Retinal pigment epithelial cell (primary cell): ENCODE data around the gene RUNX1.
A peak's percentile ranks its signal among the peaks of the same experiment; 100 is the strongest.

Experiments
- DNase-seq: peaks from one replicate; pipeline ENCODE4 v3.0.0-alpha.2; 2010; ENCODE audit warnings: low read depth
- H3K4me3 ChIP-seq: 2 replicates; pipeline ENCODE4 v1.5.1; 2011; ENCODE audit warnings: mild to moderate bottlenecking, low read length, control low read depth, moderate library complexity
- TF ChIP-seq, protein P1 (sequence below): conservative IDR thresholded peaks from 2 replicates; pipeline ENCODE4 v1.5.1; 2011; ENCODE audit warnings: low read depth, low read length, control low read depth, inconsistent platforms

Gene RUNX1

DNA sequence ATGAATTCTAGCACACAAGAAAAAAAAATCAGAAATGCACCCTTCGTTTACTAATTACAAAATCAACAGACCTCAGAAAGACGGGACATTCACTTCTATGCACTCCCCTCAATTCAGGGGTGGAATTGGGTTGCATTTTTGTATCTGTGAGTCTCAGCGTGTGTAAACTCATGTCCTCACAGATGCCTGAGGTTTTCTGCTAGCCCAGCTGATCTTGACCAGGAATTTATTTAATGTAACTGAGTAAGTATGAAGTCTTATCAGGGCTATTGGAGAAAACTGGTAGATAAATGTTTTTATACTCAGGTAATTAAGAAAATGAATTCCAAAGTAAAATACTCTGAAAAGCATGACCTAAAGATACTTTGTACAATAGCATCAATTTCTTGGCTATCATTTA, 167.7 kb downstream of the RUNX1 start:
- H3K4me3 ChIP-seq, result peak overlapping the region; percentile 19
- TF ChIP-seq, protein P1, sequence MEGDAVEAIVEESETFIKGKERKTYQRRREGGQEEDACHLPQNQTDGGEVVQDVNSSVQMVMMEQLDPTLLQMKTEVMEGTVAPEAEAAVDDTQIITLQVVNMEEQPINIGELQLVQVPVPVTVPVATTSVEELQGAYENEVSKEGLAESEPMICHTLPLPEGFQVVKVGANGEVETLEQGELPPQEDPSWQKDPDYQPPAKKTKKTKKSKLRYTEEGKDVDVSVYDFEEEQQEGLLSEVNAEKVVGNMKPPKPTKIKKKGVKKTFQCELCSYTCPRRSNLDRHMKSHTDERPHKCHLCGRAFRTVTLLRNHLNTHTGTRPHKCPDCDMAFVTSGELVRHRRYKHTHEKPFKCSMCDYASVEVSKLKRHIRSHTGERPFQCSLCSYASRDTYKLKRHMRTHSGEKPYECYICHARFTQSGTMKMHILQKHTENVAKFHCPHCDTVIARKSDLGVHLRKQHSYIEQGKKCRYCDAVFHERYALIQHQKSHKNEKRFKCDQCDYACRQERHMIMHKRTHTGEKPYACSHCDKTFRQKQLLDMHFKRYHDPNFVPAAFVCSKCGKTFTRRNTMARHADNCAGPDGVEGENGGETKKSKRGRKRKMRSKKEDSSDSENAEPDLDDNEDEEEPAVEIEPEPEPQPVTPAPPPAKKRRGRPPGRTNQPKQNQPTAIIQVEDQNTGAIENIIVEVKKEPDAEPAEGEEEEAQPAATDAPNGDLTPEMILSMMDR, result no peak
- no peak for DNase-seq

DNA sequence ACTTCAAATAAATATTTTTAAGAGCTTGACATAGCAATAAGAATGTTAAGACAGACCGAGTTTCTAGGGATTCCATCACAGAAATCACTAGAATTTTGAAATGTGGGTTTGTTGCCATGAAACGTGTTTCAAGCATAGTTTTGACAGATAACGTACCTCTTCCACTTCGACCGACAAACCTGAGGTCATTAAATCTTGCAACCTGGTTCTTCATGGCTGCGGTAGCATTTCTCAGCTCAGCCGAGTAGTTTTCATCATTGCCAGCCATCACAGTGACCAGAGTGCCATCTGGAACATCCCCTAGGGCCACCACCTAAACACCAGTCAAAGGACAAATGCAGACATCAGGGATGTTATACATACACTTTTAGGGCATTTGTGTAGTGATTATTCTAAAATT, 168.7 kb downstream of the RUNX1 start:
- DNase-seq, result no peak
- no peak overlapping the region for H3K4me3 ChIP-seq
- TF ChIP-seq, protein P1, result no peak

DNA sequence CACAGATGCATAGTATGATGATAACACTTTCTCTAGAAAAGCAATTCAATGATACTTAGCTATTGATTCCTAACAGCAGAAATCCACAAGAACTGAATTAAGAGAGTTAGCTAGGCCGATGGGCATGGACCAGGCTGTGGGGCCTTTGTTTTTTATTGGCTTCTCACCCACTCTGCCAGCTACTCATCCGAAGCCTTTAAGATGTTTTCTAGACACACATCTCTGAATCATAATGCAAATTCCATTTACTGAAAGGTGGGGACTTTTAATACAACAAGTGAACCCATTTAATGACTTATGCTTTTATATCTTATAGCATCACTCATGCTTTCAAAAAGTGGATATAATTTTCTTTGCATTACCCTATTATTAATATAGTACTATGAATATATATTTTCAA, 170.2 kb downstream of the RUNX1 start:
- H3K4me3 ChIP-seq, result no peak overlapping the region
- DNase-seq, result no peak
- TF ChIP-seq, protein P1, result no peak

DNA sequence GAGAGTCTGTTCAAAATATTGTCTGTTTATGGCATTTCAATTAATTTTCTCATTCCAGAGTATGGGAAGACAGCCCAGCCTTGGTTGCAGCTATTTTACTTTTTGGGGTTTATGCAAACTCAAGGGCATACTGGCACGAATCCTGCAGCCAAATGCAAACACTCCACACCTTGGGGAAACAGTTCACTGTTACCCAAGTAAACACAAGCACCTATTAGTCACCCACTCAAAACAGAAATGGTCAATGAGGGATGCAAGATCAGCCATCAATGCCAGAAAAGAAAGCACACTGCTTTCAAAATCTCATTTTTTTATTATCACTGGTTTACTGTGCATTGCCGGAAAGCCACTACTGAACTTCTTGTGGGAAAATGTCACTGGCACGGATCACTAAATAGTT, 170.6 kb downstream of the RUNX1 start:
- TF ChIP-seq, protein P1, result no peak
- DNase-seq, result no peak
- H3K4me3 ChIP-seq, result no peak overlapping the region

DNA sequence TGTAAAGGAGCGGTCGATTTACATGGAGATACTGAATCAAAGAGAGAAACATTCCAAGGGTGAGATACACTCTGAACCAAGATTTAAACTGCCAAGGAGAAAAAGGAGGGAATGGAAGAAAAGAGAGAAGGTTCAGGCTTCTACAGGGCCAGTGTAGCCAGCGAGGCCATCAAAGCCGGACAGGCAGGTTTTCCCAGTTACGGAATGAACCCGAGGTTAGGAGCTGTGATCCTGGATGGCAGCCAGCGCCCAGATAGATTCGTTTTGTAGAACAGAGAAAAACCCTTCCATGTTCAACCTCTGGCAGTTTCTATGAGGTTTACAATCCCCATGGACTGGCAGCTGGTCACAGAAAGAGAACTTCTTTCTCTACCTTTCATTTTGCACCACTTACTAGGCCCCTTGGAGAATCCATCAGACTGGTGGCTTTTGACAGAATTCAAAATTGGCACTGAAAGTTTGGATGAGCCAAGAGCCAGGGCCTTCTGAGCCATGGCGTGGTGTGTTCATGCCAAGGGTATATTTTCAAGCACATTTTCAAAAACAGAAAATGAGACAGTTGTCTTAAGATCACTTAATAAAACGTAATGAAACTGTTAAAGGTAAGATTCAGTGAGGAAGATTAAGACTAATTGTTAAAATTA, 171.5 kb downstream of the RUNX1 start:
- TF ChIP-seq, protein P1, result no peak
- DNase-seq, result no peak
- no peak overlapping the region for H3K4me3 ChIP-seq

DNA sequence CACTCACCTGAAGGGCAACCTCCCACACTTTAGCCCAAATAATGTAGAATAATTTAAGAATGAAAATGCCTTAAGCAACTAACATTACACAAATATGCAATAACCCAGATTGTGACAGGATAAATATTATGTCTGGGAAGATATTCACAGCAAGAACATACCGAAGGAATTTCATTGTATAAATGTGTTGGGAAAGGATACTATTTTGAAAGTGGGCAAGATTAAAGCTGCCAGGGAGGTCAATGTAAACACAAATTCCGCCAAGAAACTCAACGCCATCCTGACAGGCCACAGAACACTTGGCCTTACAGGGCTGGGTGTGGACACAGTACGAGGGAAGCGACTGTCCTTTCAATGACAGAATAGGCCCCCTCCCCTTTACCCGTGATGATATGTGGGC, 173.3 kb downstream of the RUNX1 start:
- no peak overlapping the region for H3K4me3 ChIP-seq
- no peak for DNase-seq
- TF ChIP-seq, protein P1, result no peak

DNA sequence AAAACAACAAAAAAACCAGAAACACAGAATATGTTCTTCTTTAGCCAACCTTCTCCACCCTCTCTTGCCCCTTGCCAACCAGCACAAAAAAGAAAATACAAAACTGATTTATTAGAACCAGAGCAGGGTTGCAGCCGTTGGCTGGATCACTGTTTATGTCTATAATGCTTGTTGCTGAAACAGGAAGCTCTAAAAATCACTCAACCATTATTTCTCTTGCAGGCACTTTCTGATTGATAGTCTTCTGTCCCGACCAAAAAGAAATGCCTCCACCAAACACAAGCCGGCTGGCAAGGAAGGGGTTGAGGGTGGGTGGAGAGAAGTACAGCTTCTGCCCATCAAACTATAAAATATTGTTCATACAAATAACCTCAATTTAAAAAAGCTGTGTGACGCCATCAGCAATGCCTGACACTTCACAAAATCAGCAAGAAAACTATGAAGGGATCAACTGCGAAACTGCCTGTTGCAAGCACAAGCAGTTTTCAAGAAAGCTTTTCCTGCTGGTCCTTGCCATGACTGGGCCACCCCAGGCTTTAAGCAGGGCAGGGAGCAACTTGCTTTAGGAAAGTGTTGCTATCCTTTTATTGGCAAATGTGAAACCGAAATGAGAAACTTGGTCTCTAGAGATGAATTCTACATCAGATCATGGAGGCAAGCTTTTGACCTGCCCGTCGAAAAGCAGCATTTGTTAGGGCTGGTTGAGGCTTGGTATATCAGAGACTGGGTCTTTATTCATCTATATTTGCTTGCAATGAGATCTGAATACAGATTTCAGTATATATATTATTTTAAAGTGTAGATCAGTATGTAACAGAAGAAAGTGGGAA, 174.2 kb downstream of the RUNX1 start:
- no peak for DNase-seq
- no peak overlapping the region for H3K4me3 ChIP-seq
- TF ChIP-seq, protein P1, result no peak
